SJCRH30 (cell line): Measurements from ENCODE around the gene NPAS2. TPM values are rescaled to one million over a fixed set of nuclear protein-coding genes. Genes with fewer than 3 reads are reported as not detected.
A peak's percentile ranks its signal among the peaks of the same experiment; 100 is the strongest.

ENCODE experiments used
- DNase-seq, 2 experiments: peaks; one replicate each; pipeline ENCODE4 v3.0.0-alpha.2; 2015 to 2020
- H3K27ac ChIP-seq: fragments of 250-450 bp; sonication (Bioruptor Pico); 2 replicates; pipeline ENCODE4 v1.5.1; 2020; ENCODE audit warnings: mild to moderate bottlenecking, moderate library complexity
- H3K27me3 ChIP-seq: fragments of 250-450 bp; sonication (Bioruptor Pico); 2 replicates; pipeline ENCODE4 v1.5.1; 2020; ENCODE audit warnings: mild to moderate bottlenecking, moderate library complexity
- H3K36me3 ChIP-seq: fragments of 250-450 bp; sonication (Bioruptor Pico); 2 replicates; pipeline ENCODE4 v1.5.1; 2020; ENCODE audit warnings: mild to moderate bottlenecking, moderate library complexity
- H3K4me1 ChIP-seq: fragments of 250-450 bp; sonication (Bioruptor Pico); 2 replicates; pipeline ENCODE4 v1.5.1; 2020; ENCODE audit warnings: mild to moderate bottlenecking, moderate library complexity
- H3K4me3 ChIP-seq: fragments of 250-450 bp; sonication (Bioruptor Pico); 2 replicates; pipeline ENCODE4 v1.5.1; 2020; ENCODE audit warnings: mild to moderate bottlenecking, moderate library complexity
- H3K9me3 ChIP-seq: fragments of 250-450 bp; sonication (Bioruptor Pico); replicated peaks from 2 replicates; pipeline ENCODE4 v1.5.1; 2020; ENCODE audit warnings: mild to moderate bottlenecking, moderate library complexity
- total RNA-seq: library from RNA; depleted of rRNA; stranded (reverse); fragments of >200 nt; shearing (Covaris generic); gene quantifications from 2 replicates; pipeline ENCODE4 v1.2.3, GENCODE V29; 2014

Gene NPAS2
- total RNA-seq, 1 experiment from 2014 or later = 0.02 TPM

- no peak overlapping the region for H3K4me3 ChIP-seq
- no peak overlapping the region for H3K27ac ChIP-seq
- H3K36me3 ChIP-seq = no peaks in the 10 kb centered on the region
- peaks cover 14% of the 10 kb centered on the region; the same call in 1 of the 2 replicates for H3K27me3 ChIP-seq
- DNase-seq = no peak
- no peaks in the 10 kb centered on the region for H3K9me3 ChIP-seq
- H3K4me1 ChIP-seq = no peaks in the 10 kb centered on the region; the same call in 1 of the 2 replicates
These were observed 161.1 kb downstream of the NPAS2 start for GRCh38 chr2:100981011-100981410.

GRCh38 chr2:100982431-100982861 is 162.5 kb downstream of the NPAS2 start:
- Histone ChIP-seq H3K27me3 (peaks cover 14% of the 10 kb centered on the region; the same call in 1 of the 2 replicates), H3K9me3 (no peaks in the 10 kb centered on the region), H3K4me3 (no peak overlapping the region), H3K4me1 (no peaks in the 10 kb centered on the region), H3K36me3 (no peaks in the 10 kb centered on the region), H3K27ac (no peak overlapping the region)
- DNase-seq = no peak

- Histone ChIP-seq H3K36me3 (no peaks in the 10 kb centered on the region), H3K27ac (no peak overlapping the region), H3K9me3 (no peaks in the 10 kb centered on the region), H3K27me3 (peaks cover 14% of the 10 kb centered on the region; the same call in 1 of the 2 replicates), H3K4me1 (no peaks in the 10 kb centered on the region), H3K4me3 (no peak overlapping the region)
- DNase-seq = no peak
These were observed 163.3 kb downstream of the NPAS2 start for GRCh38 chr2:100983201-100983600.

- Histone ChIP-seq H3K4me3 (no peak overlapping the region), H3K9me3 (no peaks in the 10 kb centered on the region), H3K36me3 (no peaks in the 10 kb centered on the region), H3K4me1 (no peaks in the 10 kb centered on the region), H3K27ac (no peak overlapping the region), H3K27me3 (peaks cover 14% of the 10 kb centered on the region; the same call in 1 of the 2 replicates)
- no peak for DNase-seq
These were observed 163.9 kb downstream of the NPAS2 start for GRCh38 chr2:100983684-100984310.

GRCh38 chr2:100984892-100985307 is 165.0 kb downstream of the NPAS2 start:
- no peaks in the 10 kb centered on the region for H3K36me3 ChIP-seq
- no peaks in the 10 kb centered on the region for H3K4me1 ChIP-seq
- no peak overlapping the region for H3K27ac ChIP-seq
- H3K27me3 ChIP-seq = peaks cover 14% of the 10 kb centered on the region; the same call in 1 of the 2 replicates
- H3K4me3 ChIP-seq = no peak overlapping the region
- peak; percentile 68 to 79 for DNase-seq
- no peaks in the 10 kb centered on the region for H3K9me3 ChIP-seq

GRCh38 chr2:100986157-100986556 is 166.2 kb downstream of the NPAS2 start:
- Histone ChIP-seq H3K27me3 (peaks cover 11% of the 10 kb centered on the region), H3K36me3 (no peaks in the 10 kb centered on the region), H3K27ac (no peak overlapping the region), H3K4me1 (no peaks in the 10 kb centered on the region), H3K9me3 (no peaks in the 10 kb centered on the region), H3K4me3 (no peak overlapping the region)
- DNase-seq = no peak

- Histone ChIP-seq H3K27ac (no peak overlapping the region), H3K4me1 (no peaks in the 10 kb centered on the region), H3K4me3 (no peak overlapping the region), H3K27me3 (peaks cover 6% of the 10 kb centered on the region), H3K36me3 (no peaks in the 10 kb centered on the region), H3K9me3 (no peaks in the 10 kb centered on the region)
- no peak for DNase-seq
These were observed 167.6 kb downstream of the NPAS2 start for GRCh38 chr2:100987536-100987935.

- Histone ChIP-seq H3K4me1 (no peaks in the 10 kb centered on the region), H3K27me3 (peaks cover 6% of the 10 kb centered on the region), H3K36me3 (no peaks in the 10 kb centered on the region), H3K4me3 (no peak overlapping the region), H3K27ac (no peak overlapping the region), H3K9me3 (no peaks in the 10 kb centered on the region)
- no peak for DNase-seq
These were observed 168.0 kb downstream of the NPAS2 start for GRCh38 chr2:100987974-100988373.

- Histone ChIP-seq H3K9me3 (no peaks in the 10 kb centered on the region), H3K27me3 (peaks cover 6% of the 10 kb centered on the region), H3K36me3 (no peaks in the 10 kb centered on the region), H3K27ac (no peak overlapping the region), H3K4me1 (no peaks in the 10 kb centered on the region), H3K4me3 (no peak overlapping the region)
- DNase-seq = no peak
These were observed 168.9 kb downstream of the NPAS2 start for GRCh38 chr2:100988630-100989417.

- no peaks in the 10 kb centered on the region for H3K4me1 ChIP-seq
- no peak for DNase-seq
- H3K27ac ChIP-seq = no peak overlapping the region
- H3K36me3 ChIP-seq = no peaks in the 10 kb centered on the region
- no peak overlapping the region for H3K4me3 ChIP-seq
- no peaks in the 10 kb centered on the region; the same call in 1 of the 2 replicates for H3K27me3 ChIP-seq
- H3K9me3 ChIP-seq = no peaks in the 10 kb centered on the region
These were observed 169.7 kb downstream of the NPAS2 start for GRCh38 chr2:100989666-100990065.

- no peaks in the 10 kb centered on the region for H3K4me1 ChIP-seq
- no peaks in the 10 kb centered on the region for H3K9me3 ChIP-seq
- H3K36me3 ChIP-seq = no peaks in the 10 kb centered on the region
- no peaks in the 10 kb centered on the region; the same call in 1 of the 2 replicates for H3K27me3 ChIP-seq
- no peak overlapping the region for H3K4me3 ChIP-seq
- no peak for DNase-seq
- no peak overlapping the region for H3K27ac ChIP-seq
These were observed 170.2 kb downstream of the NPAS2 start for GRCh38 chr2:100990166-100990565.

- Histone ChIP-seq H3K27me3 (no peaks in the 10 kb centered on the region; the same call in 1 of the 2 replicates), H3K4me1 (no peaks in the 10 kb centered on the region), H3K27ac (no peak overlapping the region), H3K4me3 (no peak overlapping the region), H3K36me3 (no peaks in the 10 kb centered on the region), H3K9me3 (no peaks in the 10 kb centered on the region)
- no peak for DNase-seq
These were observed 170.9 kb downstream of the NPAS2 start for GRCh38 chr2:100990650-100991403.

- peaks cover 4% of the 10 kb centered on the region for H3K27me3 ChIP-seq
These were observed 171.4 kb downstream of the NPAS2 start for GRCh38 chr2:100991404-100991773.

GRCh38 chr2:100992262-100992661 is 172.3 kb downstream of the NPAS2 start:
- no peaks in the 10 kb centered on the region for H3K4me1 ChIP-seq
- H3K27ac ChIP-seq = no peak overlapping the region
- DNase-seq = no peak
- H3K4me3 ChIP-seq = no peak overlapping the region
- H3K27me3 ChIP-seq = peaks cover 8% of the 10 kb centered on the region
- no peaks in the 10 kb centered on the region for H3K36me3 ChIP-seq
- no peaks in the 10 kb centered on the region for H3K9me3 ChIP-seq

More at GRCh38 chr2:100991404-100991773, 171.4 kb downstream of the NPAS2 start:
- no peak for DNase-seq
- Histone ChIP-seq H3K27ac (no peak overlapping the region), H3K4me3 (no peak overlapping the region), H3K4me1 (no peaks in the 10 kb centered on the region), H3K9me3 (no peaks in the 10 kb centered on the region), H3K36me3 (no peaks in the 10 kb centered on the region)

GRCh38 chr2:100993294-100993693 is 173.4 kb downstream of the NPAS2 start:
- peaks cover 16% of the 10 kb centered on the region for H3K27me3 ChIP-seq
- no peaks in the 10 kb centered on the region for H3K36me3 ChIP-seq
- no peaks in the 10 kb centered on the region for H3K9me3 ChIP-seq
- no peak overlapping the region for H3K4me3 ChIP-seq
- no peaks in the 10 kb centered on the region for H3K4me1 ChIP-seq
- no peak for DNase-seq
- H3K27ac ChIP-seq = no peak overlapping the region
